ENCODE measurements around the gene RANBP2. TPM values are rescaled to one million over a fixed set of nuclear protein-coding genes. Genes with fewer than 3 reads are reported as not detected.

The RANBP2 gene
- total RNA-seq, 1 donor from 2014 or later = 58.6 TPM

GRCh38 chr2:108805032-108805431 is 85.8 kb downstream of the RANBP2 start:
- Mint-ChIP-seq H3K36me3 (ENCODE audit: unreplicated experiment) (peaks cover 24% of the 10 kb centered on the region), H3K27me3 (ENCODE audit: unreplicated experiment) (no peaks in the 10 kb centered on the region), H3K4me1 (ENCODE audit: unreplicated experiment) (peaks cover 28% of the 10 kb centered on the region), H3K4me3 (ENCODE audit: unreplicated experiment) (no peak overlapping the region), H3K27ac (ENCODE audit: unreplicated experiment) (no peak overlapping the region), H3K9me3 (ENCODE audit: unreplicated experiment) (peaks cover 13% of the 10 kb centered on the region)
- TF ChIP-seq CTCF (IDR thresholded peaks at IDR 0.05) = no peak
- no peak for DNase-seq (ENCODE audit: extremely low spot score, unreplicated experiment)

- peaks cover 20% of the 10 kb centered on the region for H3K9me3 Mint-ChIP-seq (ENCODE audit: unreplicated experiment)
- peak overlapping the region; percentile 19 for H3K27ac Mint-ChIP-seq (ENCODE audit: unreplicated experiment)
- H3K27me3 Mint-ChIP-seq (ENCODE audit: unreplicated experiment) = no peaks in the 10 kb centered on the region
- peaks cover 28% of the 10 kb centered on the region for H3K4me1 Mint-ChIP-seq (ENCODE audit: unreplicated experiment)
- no peak for DNase-seq (ENCODE audit: extremely low spot score, unreplicated experiment)
- peaks cover 30% of the 10 kb centered on the region for H3K36me3 Mint-ChIP-seq (ENCODE audit: unreplicated experiment)
- TF ChIP-seq CTCF (IDR thresholded peaks at IDR 0.05) = no peak
- H3K4me3 Mint-ChIP-seq (ENCODE audit: unreplicated experiment) = peak overlapping the region; percentile 2
Observed at GRCh38 chr2:108805782-108806181, 86.5 kb downstream of the RANBP2 start.

GRCh38 chr2:108806371-108807113 is 87.3 kb downstream of the RANBP2 start:
- Mint-ChIP-seq H3K4me3 (ENCODE audit: unreplicated experiment) (no peak overlapping the region), H3K4me1 (ENCODE audit: unreplicated experiment) (peaks cover 28% of the 10 kb centered on the region), H3K27ac (ENCODE audit: unreplicated experiment) (peak overlapping the region; percentile 19), H3K36me3 (ENCODE audit: unreplicated experiment) (peaks cover 34% of the 10 kb centered on the region), H3K27me3 (ENCODE audit: unreplicated experiment) (no peaks in the 10 kb centered on the region), H3K9me3 (ENCODE audit: unreplicated experiment) (peaks cover 20% of the 10 kb centered on the region)
- no peak for DNase-seq (ENCODE audit: extremely low spot score, unreplicated experiment)
- no peak for TF ChIP-seq CTCF (IDR thresholded peaks at IDR 0.05)

GRCh38 chr2:108809936-108810335 is 90.7 kb downstream of the RANBP2 start:
- DNase-seq (ENCODE audit: extremely low spot score, unreplicated experiment) = no peak
- TF ChIP-seq CTCF (IDR thresholded peaks at IDR 0.05) = no peak
- Mint-ChIP-seq H3K9me3 (ENCODE audit: unreplicated experiment) (peaks cover 20% of the 10 kb centered on the region), H3K36me3 (ENCODE audit: unreplicated experiment) (peaks cover 45% of the 10 kb centered on the region), H3K4me3 (ENCODE audit: unreplicated experiment) (no peak overlapping the region), H3K27me3 (ENCODE audit: unreplicated experiment) (no peaks in the 10 kb centered on the region), H3K4me1 (ENCODE audit: unreplicated experiment) (peaks cover 16% of the 10 kb centered on the region), H3K27ac (ENCODE audit: unreplicated experiment) (no peak overlapping the region)

GRCh38 chr2:108810993-108811957 is 92.0 kb downstream of the RANBP2 start:
- Mint-ChIP-seq H3K4me3 (ENCODE audit: unreplicated experiment) (no peak overlapping the region), H3K27ac (ENCODE audit: unreplicated experiment) (no peak overlapping the region)
- no peak for TF ChIP-seq CTCF (IDR thresholded peaks at IDR 0.05)

More at GRCh38 chr2:108810993-108811957, 92.0 kb downstream of the RANBP2 start:
- peaks cover 10% of the 10 kb centered on the region for H3K4me1 Mint-ChIP-seq (ENCODE audit: unreplicated experiment)
- H3K27me3 Mint-ChIP-seq (ENCODE audit: unreplicated experiment) = no peaks in the 10 kb centered on the region
- no peak for DNase-seq (ENCODE audit: extremely low spot score, unreplicated experiment)
- H3K36me3 Mint-ChIP-seq (ENCODE audit: unreplicated experiment) = peaks cover 49% of the 10 kb centered on the region
- H3K9me3 Mint-ChIP-seq (ENCODE audit: unreplicated experiment) = peaks cover 20% of the 10 kb centered on the region

All from osteocyte (in vitro differentiated cells).